DND-41 (cell line): ENCODE results near the gene CTNNA3.

Source experiments
- ATAC-seq: fragments of 200-7000 bp; cut with Tn5 transposase; 3 replicates; pipeline ENCODE4 v1.9.1; 2021; ENCODE audit warnings: low read depth; ENCODE audit not compliant: insufficient read depth
- DNase-seq: peaks from one replicate; pipeline ENCODE4 v3.0.0-alpha.2; 2020
- H2AFZ ChIP-seq: 2 replicates; pipeline ENCODE4 v1.6.0; 2012; ENCODE audit warnings: low read depth, low read length
- H3K27ac ChIP-seq: 2 replicates; pipeline ENCODE4 v1.5.1; 2012; ENCODE audit warnings: low read length, inconsistent platforms
- H3K27me3 ChIP-seq: fragments of 200-600 bp; sonication (generic); 2 replicates; pipeline ENCODE4 v1.6.0; 2012; ENCODE audit warnings: low read length, mild to moderate bottlenecking, inconsistent platforms; ENCODE audit not compliant: insufficient read depth, poor library complexity
- H3K36me3 ChIP-seq: 2 replicates; pipeline ENCODE4 v1.5.1; 2012; ENCODE audit warnings: low read length, inconsistent platforms; ENCODE audit not compliant: insufficient read depth
- H3K4me1 ChIP-seq: 2 replicates; pipeline ENCODE4 v1.5.1; 2012; ENCODE audit warnings: mild to moderate bottlenecking, low read length; ENCODE audit not compliant: insufficient read depth
- H3K4me2 ChIP-seq: 2 replicates; pipeline ENCODE4 v1.6.0; 2012; ENCODE audit warnings: mild to moderate bottlenecking, moderate library complexity, low read length, inconsistent platforms; ENCODE audit not compliant: insufficient read depth
- H3K4me3 ChIP-seq, 2 experiments: fragments of 200-600 bp in 1 of 2; shearing (Covaris generic) in 1 of 2; 2 replicates each; pipeline ENCODE4 v1.5.1; 2012 to 2016; ENCODE audit warnings: inconsistent platforms in 2 of 2, low read length in 2 of 2, mild to moderate bottlenecking in 2 of 2, low read depth in 1 of 2, moderate library complexity in 1 of 2
- H3K79me2 ChIP-seq: 2 replicates; pipeline ENCODE4 v1.6.0; 2012; ENCODE audit warnings: low read length, inconsistent platforms; ENCODE audit not compliant: insufficient read depth
- H3K9ac ChIP-seq: 2 replicates; pipeline ENCODE4 v1.6.0; 2012; ENCODE audit warnings: low read depth, mild to moderate bottlenecking, inconsistent platforms, low read length, moderate library complexity
- H3K9me3 ChIP-seq: 2 replicates; pipeline ENCODE4 v1.5.1; 2012; ENCODE audit warnings: low read length, moderate library complexity, mild to moderate bottlenecking, inconsistent platforms; ENCODE audit not compliant: insufficient read depth, severe bottlenecking
- H4K20me1 ChIP-seq: 2 replicates; pipeline ENCODE4 v1.6.0; 2012; ENCODE audit warnings: low read length; ENCODE audit not compliant: insufficient read depth
- CTCF ChIP-seq: IDR thresholded peaks from 2 replicates; pipeline ENCODE4 v1.5.1; 2012; ENCODE audit warnings: borderline replicate concordance, low read length, moderate library complexity, mild to moderate bottlenecking; ENCODE audit not compliant: poor library complexity, severe bottlenecking; ENCODE audit errors: extremely low read depth
- EZH2 ChIP-seq: IDR thresholded peaks from 3 replicates; pipeline ENCODE4 v1.6.1; 2012; ENCODE audit warnings: borderline replicate concordance, low read depth, mild to moderate bottlenecking, moderate library complexity, low read length, inconsistent platforms; ENCODE audit not compliant: severe bottlenecking

CTNNA3 gene

GRCh38 chr10:67141300-67141699, 554.7 kb downstream of the CTNNA3 start:
- TF ChIP-seq EZH2: no peak
- TF ChIP-seq CTCF: no peak
- H3K27ac ChIP-seq: no peak overlapping the region
- no peaks in the 10 kb centered on the region for H3K27me3 ChIP-seq
- no peaks in the 10 kb centered on the region for H3K4me1 ChIP-seq
- no peak overlapping the region for H2AFZ ChIP-seq
- H3K4me3 ChIP-seq: no peak overlapping the region
- no peaks in the 10 kb centered on the region for H3K9me3 ChIP-seq
- H4K20me1 ChIP-seq: no peaks in the 10 kb centered on the region
- H3K79me2 ChIP-seq: no peaks in the 10 kb centered on the region
- H3K9ac ChIP-seq: no peak overlapping the region
- no peaks in the 10 kb centered on the region for H3K36me3 ChIP-seq
- no peak overlapping the region for H3K4me2 ChIP-seq
- ATAC-seq (no peak), DNase-seq (no peak)

- Histone ChIP-seq H3K9me3 (no peaks in the 10 kb centered on the region), H3K27ac (no peak overlapping the region), H3K27me3 (no peaks in the 10 kb centered on the region), H3K79me2 (no peaks in the 10 kb centered on the region), H4K20me1 (no peaks in the 10 kb centered on the region), H3K36me3 (no peaks in the 10 kb centered on the region), H3K4me1 (no peaks in the 10 kb centered on the region), H3K4me3 (no peak overlapping the region), H3K4me2 (no peak overlapping the region), H3K9ac (no peak overlapping the region), H2AFZ (no peak overlapping the region)
- no peak for ATAC-seq
- no peak for TF ChIP-seq CTCF
- no peak for DNase-seq
Measured at GRCh38 chr10:67140641-67141040, 555.4 kb downstream of the CTNNA3 start.

GRCh38 chr10:67127441-67127840, 568.6 kb downstream of the CTNNA3 start:
- H3K27ac ChIP-seq: no peak overlapping the region
- no peak overlapping the region for H3K4me3 ChIP-seq
- H3K79me2 ChIP-seq: no peaks in the 10 kb centered on the region
- no peak overlapping the region for H3K4me2 ChIP-seq
- TF ChIP-seq CTCF: no peak
- no peak for TF ChIP-seq EZH2
- no peak overlapping the region for H3K9ac ChIP-seq
- no peaks in the 10 kb centered on the region for H3K36me3 ChIP-seq
- H3K9me3 ChIP-seq: no peaks in the 10 kb centered on the region
- DNase-seq: no peak
- no peaks in the 10 kb centered on the region for H3K4me1 ChIP-seq
- H3K27me3 ChIP-seq: no peaks in the 10 kb centered on the region
- no peak for ATAC-seq
- no peaks in the 10 kb centered on the region for H4K20me1 ChIP-seq
- no peak overlapping the region for H2AFZ ChIP-seq

GRCh38 chr10:67119651-67120050, 576.3 kb downstream of the CTNNA3 start:
- Histone ChIP-seq H3K79me2 (no peaks in the 10 kb centered on the region), H3K27ac (no peak overlapping the region), H3K27me3 (no peaks in the 10 kb centered on the region), H4K20me1 (no peaks in the 10 kb centered on the region), H3K4me1 (no peaks in the 10 kb centered on the region), H2AFZ (no peak overlapping the region), H3K9me3 (no peaks in the 10 kb centered on the region), H3K4me3 (no peak overlapping the region), H3K36me3 (no peaks in the 10 kb centered on the region), H3K9ac (no peak overlapping the region), H3K4me2 (no peak overlapping the region)
- no peak for ATAC-seq
- TF ChIP-seq CTCF (no peak), EZH2 (no peak)
- DNase-seq: no peak
